ENCODE results near the gene DDIT4. TPM values are rescaled to one million over a fixed set of nuclear protein-coding genes. Genes with fewer than 3 reads are reported as not detected.
"Not testable (repeated sequence)": the region's sequence is repeated elsewhere in the genome, so short reads cannot be mapped to it uniquely, and the experiment has no call there.

Gene DDIT4, protein sequence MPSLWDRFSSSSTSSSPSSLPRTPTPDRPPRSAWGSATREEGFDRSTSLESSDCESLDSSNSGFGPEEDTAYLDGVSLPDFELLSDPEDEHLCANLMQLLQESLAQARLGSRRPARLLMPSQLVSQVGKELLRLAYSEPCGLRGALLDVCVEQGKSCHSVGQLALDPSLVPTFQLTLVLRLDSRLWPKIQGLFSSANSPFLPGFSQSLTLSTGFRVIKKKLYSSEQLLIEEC
- 100 to 1,000 TPM; 144 to 156 TPM for total RNA-seq
- polyA plus RNA-seq: 183 TPM

DNA sequence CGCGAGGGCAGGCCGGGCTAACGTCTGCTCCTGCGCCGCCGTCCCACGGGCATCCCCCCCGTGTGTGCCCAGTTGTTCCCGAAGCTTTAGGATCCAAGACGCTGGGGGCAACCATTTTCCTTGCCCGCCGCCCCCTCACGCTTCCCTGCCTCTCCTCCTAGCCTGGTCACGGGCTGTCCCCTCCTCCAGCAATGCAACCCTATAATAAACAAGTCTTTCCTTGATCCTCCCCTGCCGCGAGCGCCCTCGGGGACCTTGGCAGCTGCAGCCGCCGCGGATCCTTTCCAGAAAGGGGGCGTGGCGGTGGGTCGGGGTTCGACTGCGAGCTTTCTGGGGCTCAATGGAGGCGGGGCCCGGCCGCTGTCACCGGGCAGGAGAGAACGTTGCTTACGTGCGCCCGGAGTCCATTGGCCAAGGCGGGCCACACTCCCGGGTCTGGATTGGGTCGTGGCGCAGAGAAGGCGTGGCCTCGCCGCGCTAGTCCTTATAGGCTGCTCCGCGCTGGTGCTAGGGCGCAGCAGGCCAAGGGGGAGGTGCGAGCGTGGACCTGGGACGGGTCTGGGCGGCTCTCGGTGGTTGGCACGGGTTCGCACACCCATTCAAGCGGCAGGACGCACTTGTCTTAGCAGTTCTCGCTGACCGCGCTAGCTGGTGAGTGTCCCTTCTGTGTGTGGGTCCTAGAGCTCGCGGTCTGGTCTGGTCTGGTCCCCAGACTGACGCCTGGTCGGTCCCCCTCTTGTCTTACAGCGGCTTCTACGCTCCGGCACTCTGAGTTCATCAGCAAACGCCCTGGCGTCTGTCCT is at the start of gene DDIT4:
Gene DDIT4 (plus strand): TSS at position 515 of the 803 bp plus-strand sequence. CDS start 293 bp downstream, outside the sequence.
- Histone ChIP-seq H3K9me3 (ENCODE audit: low read length) (no peaks in the 10 kb centered on the region), H3K4me3 (ENCODE audit: low read length) (peak within 1 kb of the TSS; percentile 88), H3K27me3 (ENCODE audit: insufficient read depth, low read length, poor library complexity, severe bottlenecking) (no peaks in the 10 kb centered on the region), H3K4me1 (ENCODE audit: insufficient read depth, low read length) (peaks cover 32% of the 10 kb centered on the region), H3K36me3 (ENCODE audit: insufficient read depth, low read length) (peaks cover 15% of the 10 kb centered on the region), H3K27ac (ENCODE audit: low read depth, low read length) (peak within 1 kb of the TSS; percentile 94)
- ChIA-PET POLR2A (interaction anchor here (0.5 to 2.9 kb wide), 10 partner anchors 11 to 187 kb away, joined by 3 to 23 read pairs (median 4); partner anchors contain the start of genes ANAPC16 and ASCC1), CTCF (interaction anchor here (0.6 to 6.5 kb wide), 14 partner anchors 9 to 140 kb away, joined by 3 to 88 read pairs (median 24); partner anchors contain the start of genes ANAPC16 and ASCC1)
- Mint-ChIP-seq H3K9me3 (no peaks in the 10 kb centered on the region), H3K4me3 (peak within 1 kb of the TSS; percentile 96 to 99 (median 98)), H3K36me3 (peaks cover 3 to 29% (median 5%) of the 10 kb centered on the region in 3 donors), H3K27me3 (no peaks in the 10 kb centered on the region), H3K4me1 (peaks cover 28 to 56% (median 49%) of the 10 kb centered on the region in 3 donors), H3K27ac (peak within 1 kb of the TSS; percentile 89 to 97 (median 96))
- DNase-seq: peak; percentile 95 to 98 (median 96)

DNA sequence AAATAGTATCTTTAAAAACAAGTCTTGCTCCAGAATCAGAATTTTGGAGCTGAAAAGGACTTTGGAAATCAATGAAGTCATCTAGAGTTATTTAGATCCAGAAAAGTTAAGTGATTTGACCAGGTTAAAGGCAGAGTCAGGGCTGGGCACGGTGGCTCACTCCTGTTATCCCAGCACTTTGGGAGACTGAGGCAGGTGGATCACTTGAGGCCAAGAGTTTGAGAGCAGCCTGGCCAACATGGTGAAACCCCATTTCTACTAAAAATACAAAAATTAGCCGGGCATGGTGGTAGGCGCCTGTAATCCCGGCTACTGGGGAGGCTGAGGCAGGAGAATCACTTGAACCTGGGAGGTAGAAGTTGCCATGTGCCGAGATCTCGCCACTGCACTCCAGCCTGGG is 49.5 kb upstream of the DDIT4 start:
- Mint-ChIP-seq H3K27ac (peak overlapping the region in 4 of 8 donors; percentile 27 to 59 (median 50)), H3K36me3 (peaks cover 0 to 43% (median 10%) of the 10 kb centered on the region in 3 donors), H3K4me1 (peaks cover 42 to 61% (median 47%) of the 10 kb centered on the region in 3 donors)
- H3K9me3 ChIP-seq (ENCODE audit: low read length); H3K27ac ChIP-seq (ENCODE audit: low read depth, low read length); H3K9me3 Mint-ChIP-seq; H3K27me3 ChIP-seq (ENCODE audit: insufficient read depth, low read length, poor library complexity, severe bottlenecking); H3K4me3 Mint-ChIP-seq; H3K27me3 Mint-ChIP-seq; DNase-seq; H3K4me3 ChIP-seq (ENCODE audit: low read length): not testable (repeated sequence)
- ChIA-PET CTCF (interaction anchor here (0.7 to 1.9 kb wide), 6 partner anchors 8 to 328 kb away, joined by 3 to 5 read pairs (median 4); no protein-coding TSS in a partner anchor), POLR2A (interaction anchor here (0.5 to 0.6 kb wide), 2 partner anchors 76 to 326 kb away, joined by 4 to 11 read pairs; no protein-coding TSS in a partner anchor)
- Histone ChIP-seq H3K4me1 (ENCODE audit: insufficient read depth, low read length) (peaks cover 54% of the 10 kb centered on the region), H3K36me3 (ENCODE audit: insufficient read depth, low read length) (peaks cover 32% of the 10 kb centered on the region)

DNA sequence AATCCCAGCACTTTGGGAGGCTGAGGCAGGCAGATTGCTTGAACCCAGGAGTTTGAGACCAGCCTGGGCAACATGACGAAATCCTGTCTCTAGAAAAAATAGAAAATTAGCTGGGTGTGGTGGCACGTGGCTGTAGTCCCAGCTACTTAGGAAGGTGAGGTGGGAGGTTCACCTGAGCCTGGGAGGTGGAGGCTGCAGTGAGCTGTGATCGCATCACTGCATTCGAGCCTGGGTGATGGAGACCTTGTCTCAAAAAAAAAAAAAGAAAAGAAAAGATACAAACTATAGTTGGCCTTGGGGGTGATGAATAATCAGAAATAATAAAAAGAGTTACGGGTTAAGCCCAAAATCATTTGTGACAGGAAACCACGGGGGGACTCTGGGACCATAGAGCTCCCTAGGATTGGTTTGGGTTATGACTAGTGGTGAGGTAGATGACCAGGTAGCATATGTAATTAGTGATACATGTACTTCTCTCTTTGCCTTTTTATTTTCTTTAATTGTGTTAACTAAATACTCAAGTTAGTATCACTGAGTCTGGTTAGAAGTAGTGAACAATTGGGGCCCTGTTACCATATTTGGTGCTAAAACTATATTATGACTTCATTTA is 47.2 kb upstream of the DDIT4 start:
- H3K9me3 ChIP-seq (ENCODE audit: low read length): no peaks in the 10 kb centered on the region
- H3K4me3 ChIP-seq (ENCODE audit: low read length): no peak overlapping the region
- peaks cover 54% of the 10 kb centered on the region for H3K4me1 ChIP-seq (ENCODE audit: insufficient read depth, low read length)
- no peaks in the 10 kb centered on the region for H3K27me3 ChIP-seq (ENCODE audit: insufficient read depth, low read length, poor library complexity, severe bottlenecking)
- ChIA-PET POLR2A (interaction anchor here (0.6 kb wide), 1 partner anchor 56 kb away, joined by 3 read pairs; no protein-coding TSS in a partner anchor), CTCF (interaction anchor here (0.7 to 1.1 kb wide), 2 partner anchors 49 to 115 kb away, joined by 3 read pairs; no protein-coding TSS in a partner anchor)
- Mint-ChIP-seq H3K27me3 (no peaks in the 10 kb centered on the region), H3K9me3 (no peaks in the 10 kb centered on the region), H3K4me3 (no peak overlapping the region), H3K4me1 (peaks cover 44 to 63% (median 51%) of the 10 kb centered on the region in 3 donors), H3K27ac (peak overlapping the region in 7 of 8 donors; percentile 2 to 72 (median 40)), H3K36me3 (peaks cover 5 to 51% (median 18%) of the 10 kb centered on the region in 3 donors)
- DNase-seq: no peak
- H3K36me3 ChIP-seq (ENCODE audit: insufficient read depth, low read length): peaks cover 28% of the 10 kb centered on the region
- no peak overlapping the region for H3K27ac ChIP-seq (ENCODE audit: low read depth, low read length)

DNA sequence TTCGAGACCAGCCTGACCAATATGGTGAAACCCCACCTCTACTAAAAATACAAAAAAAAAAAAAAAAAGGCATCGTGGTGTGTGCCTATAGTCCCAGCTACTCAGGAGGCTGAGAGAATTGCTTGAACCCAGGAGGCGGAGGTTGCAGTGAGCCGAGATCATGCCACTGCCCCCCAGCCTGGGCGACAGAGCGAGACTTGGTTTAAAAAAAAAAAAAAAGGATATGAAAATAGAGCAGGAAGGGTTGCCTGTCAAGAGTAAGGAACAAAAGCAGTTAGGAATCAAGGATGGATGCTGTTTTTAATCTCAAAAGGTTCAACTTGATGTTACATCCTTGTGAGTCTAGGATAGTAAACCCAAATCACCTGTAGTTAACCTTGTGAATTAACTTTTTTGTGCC is 45.9 kb upstream of the DDIT4 start:
- no peak overlapping the region for H3K4me3 Mint-ChIP-seq
- H3K27ac ChIP-seq (ENCODE audit: low read depth, low read length): no peak overlapping the region
- H3K4me3 ChIP-seq (ENCODE audit: low read length): no peak overlapping the region
- peaks cover 28% of the 10 kb centered on the region for H3K36me3 ChIP-seq (ENCODE audit: insufficient read depth, low read length)
- H3K27me3 Mint-ChIP-seq: no peaks in the 10 kb centered on the region
- H3K27me3 ChIP-seq (ENCODE audit: insufficient read depth, low read length, poor library complexity, severe bottlenecking): no peaks in the 10 kb centered on the region
- peaks cover 49% of the 10 kb centered on the region for H3K4me1 ChIP-seq (ENCODE audit: insufficient read depth, low read length)
- H3K4me1 Mint-ChIP-seq: peaks cover 42 to 59% (median 48%) of the 10 kb centered on the region in 3 donors
- no peaks in the 10 kb centered on the region for H3K9me3 ChIP-seq (ENCODE audit: low read length)
- no peak for DNase-seq
- ChIA-PET CTCF (no interaction called here), POLR2A (interaction anchor here (0.6 kb wide), 1 partner anchor 14 kb away, joined by 5 read pairs; no protein-coding TSS in a partner anchor)
- peaks cover 5 to 52% (median 16%) of the 10 kb centered on the region in 3 donors for H3K36me3 Mint-ChIP-seq
- no peaks in the 10 kb centered on the region for H3K9me3 Mint-ChIP-seq
- peak overlapping the region in 1 of 8 donors; percentile 34 for H3K27ac Mint-ChIP-seq

DNA sequence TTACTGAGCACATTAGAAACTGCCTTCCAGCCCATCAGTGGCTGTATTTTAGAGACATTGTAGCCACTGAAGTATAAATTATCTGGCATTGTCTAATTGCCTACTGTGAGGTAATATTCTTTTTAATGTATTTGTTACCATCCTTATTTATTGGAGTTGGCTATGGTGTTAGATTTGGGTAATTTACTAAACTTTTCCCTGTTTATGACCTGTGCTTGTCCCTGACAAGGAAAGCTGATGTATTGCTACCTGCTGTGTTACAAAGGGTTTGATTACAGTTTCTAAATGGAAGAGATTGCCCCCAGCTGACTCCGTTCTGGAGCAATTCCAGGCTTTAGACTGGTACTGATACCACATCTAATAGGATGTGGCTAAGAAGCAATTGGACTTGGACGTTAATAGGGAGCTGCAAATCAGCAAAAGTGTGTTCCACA is 45.4 kb upstream of the DDIT4 start:
- Mint-ChIP-seq H3K27ac (peak overlapping the region in 7 of 8 donors; percentile 30 to 74 (median 38)), H3K4me3 (no peak overlapping the region)

DNA sequence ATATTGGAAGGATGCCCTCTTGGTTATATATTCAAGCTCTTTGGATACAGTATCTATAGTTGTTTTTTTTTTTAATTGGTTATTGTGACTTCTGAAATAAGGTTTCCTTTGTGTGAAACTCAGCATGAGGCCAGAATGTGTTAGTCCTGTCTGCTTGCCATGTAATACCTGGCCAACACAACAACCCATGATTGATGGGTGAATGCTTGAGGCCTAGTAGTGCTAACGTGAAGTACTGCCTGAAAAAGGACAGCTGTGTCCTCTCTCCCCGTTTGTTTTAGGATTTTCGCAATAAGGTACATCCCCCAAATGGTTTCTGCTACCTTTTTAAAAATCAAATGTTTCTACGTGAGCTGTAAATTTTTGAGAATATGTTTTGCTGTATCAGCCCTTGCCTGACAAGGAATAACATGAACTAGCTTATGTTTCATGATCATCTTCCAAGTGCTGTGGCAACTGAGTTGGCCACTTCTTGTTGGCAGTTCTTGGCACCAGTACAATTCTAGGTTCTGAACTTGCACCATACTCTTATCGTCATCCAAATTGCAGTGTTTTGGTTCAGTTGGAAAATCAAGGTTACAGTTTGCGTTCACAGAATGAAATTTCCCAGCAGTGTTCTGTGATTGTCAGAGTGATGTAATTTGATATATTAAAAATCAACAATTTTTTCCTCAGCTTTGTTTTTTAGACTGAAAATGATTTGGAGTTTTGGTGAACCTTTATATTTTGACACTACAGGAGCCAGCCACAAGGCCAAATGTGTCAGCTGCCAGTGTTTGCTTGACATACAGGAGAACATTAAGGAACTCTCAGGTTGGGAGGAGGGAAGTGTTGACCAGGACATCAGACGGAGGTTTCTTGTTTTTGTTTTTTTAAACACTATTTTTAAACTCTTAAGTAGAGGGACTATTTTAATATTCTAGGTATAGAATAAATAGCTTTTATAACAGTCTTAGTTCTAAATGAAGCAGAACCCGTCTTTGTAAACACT is 44.2 kb upstream of the DDIT4 start:
- H3K27ac Mint-ChIP-seq: peak overlapping the region in 6 of 8 donors; percentile 30 to 89 (median 80)
- H3K9me3 ChIP-seq (ENCODE audit: low read length): no peaks in the 10 kb centered on the region
- H3K9me3 Mint-ChIP-seq: no peaks in the 10 kb centered on the region
- H3K27ac ChIP-seq (ENCODE audit: low read depth, low read length): no peak overlapping the region
- H3K4me1 Mint-ChIP-seq: peaks cover 31 to 45% (median 34%) of the 10 kb centered on the region in 3 donors
- H3K4me1 ChIP-seq (ENCODE audit: insufficient read depth, low read length): peaks cover 32% of the 10 kb centered on the region
- H3K4me3 Mint-ChIP-seq: no peak overlapping the region
- peaks cover 29% of the 10 kb centered on the region for H3K36me3 ChIP-seq (ENCODE audit: insufficient read depth, low read length)
- ChIA-PET CTCF (interaction anchor here (0.9 to 1.5 kb wide), 2 partner anchors 8 to 108 kb away, joined by 3 to 5 read pairs; no protein-coding TSS in a partner anchor), POLR2A (no interaction called here)
- no peaks in the 10 kb centered on the region for H3K27me3 Mint-ChIP-seq
- H3K27me3 ChIP-seq (ENCODE audit: insufficient read depth, low read length, poor library complexity, severe bottlenecking): no peaks in the 10 kb centered on the region
- peaks cover 8 to 56% (median 17%) of the 10 kb centered on the region in 3 donors for H3K36me3 Mint-ChIP-seq
- DNase-seq: no peak
- no peak overlapping the region for H3K4me3 ChIP-seq (ENCODE audit: low read length)

More for the DNA sequence above, 45.4 kb upstream of the DDIT4 start:
- Histone ChIP-seq H3K4me3 (ENCODE audit: low read length) (no peak overlapping the region), H3K4me1 (ENCODE audit: insufficient read depth, low read length) (peaks cover 44% of the 10 kb centered on the region), H3K27me3 (ENCODE audit: insufficient read depth, low read length, poor library complexity, severe bottlenecking) (no peaks in the 10 kb centered on the region), H3K27ac (ENCODE audit: low read depth, low read length) (no peak overlapping the region), H3K36me3 (ENCODE audit: insufficient read depth, low read length) (peaks cover 31% of the 10 kb centered on the region), H3K9me3 (ENCODE audit: low read length) (no peaks in the 10 kb centered on the region)
- Mint-ChIP-seq H3K27me3 (no peaks in the 10 kb centered on the region), H3K9me3 (no peaks in the 10 kb centered on the region), H3K4me1 (peaks cover 40 to 55% (median 43%) of the 10 kb centered on the region in 3 donors), H3K36me3 (peaks cover 8 to 56% (median 18%) of the 10 kb centered on the region in 3 donors)
- CTCF ChIA-PET: interaction anchor here (0.7 to 1.5 kb wide), 3 partner anchors 9 to 109 kb away, joined by 3 to 5 read pairs (median 3); no protein-coding TSS in a partner anchor
- POLR2A ChIA-PET: interaction anchor here (0.6 to 0.7 kb wide), 2 partner anchors 13 to 141 kb away, joined by 3 to 5 read pairs; no protein-coding TSS in a partner anchor
- DNase-seq: no peak

All from CD8-positive, alpha-beta memory T cell (primary cell).